ENCODE results near the gene DEDD.

GRCh38 chr1:161127649-161128048, 4.8 kb downstream of the DEDD start:
- TF ChIP-seq POLR2AphosphoS5 (IDR thresholded peaks at IDR 0.05; ENCODE audit: low read depth, low read length) = no peak
- no peak for TF ChIP-seq CHD2 (IDR thresholded peaks at IDR 0.05; ENCODE audit: low read length, partially characterized antibody)
- TF ChIP-seq ZBTB33 (IDR thresholded peaks at IDR 0.05; ENCODE audit: borderline replicate concordance, low read depth) = no peak
- TF ChIP-seq CTCF (IDR thresholded peaks at IDR 0.05) = no peak
- TF ChIP-seq SMC3 (IDR thresholded peaks at IDR 0.05; ENCODE audit: low read depth, low read length) = no peak
- no peak for TF ChIP-seq RAD21 (IDR thresholded peaks at IDR 0.05; ENCODE audit: low read length)
